Left lung (tissue), 10 donors: Measurements from ENCODE around the gene FNDC8. TPM values are rescaled to one million over a fixed set of nuclear protein-coding genes. Genes with fewer than 3 reads are reported as not detected.
A peak's percentile ranks its signal among the peaks of the same experiment; 100 is the strongest.
"Not testable (repeated sequence)": the region's sequence is repeated elsewhere in the genome, so short reads cannot be mapped to it uniquely, and the experiment has no call there.

ENCODE experiments used
- ATAC-seq: fragments of 200-7000 bp; cut with Tn5 transposase; one replicate; pipeline ENCODE4 v1.9.1; 2020; ENCODE audit warnings: moderate library complexity
- DNase-seq, 4 donors: peaks; one replicate each; pipeline ENCODE4 v3.0.0-alpha.2; 2013 to 2020
- H3K27ac ChIP-seq, 2 donors: fragments of 200-600 bp; sonication (generic) in 1 of 2; one replicate each; pipeline versions ENCODE4 v1.5.0 to v1.8.0; 2020 to 2021
- H3K27me3 ChIP-seq, 2 donors: fragments of 200-600 bp; sonication (generic) in 1 of 2; one replicate each; pipeline versions ENCODE4 v1.5.0 to v1.8.0; 2020 to 2021
- H3K36me3 ChIP-seq, 2 donors: fragments of 200-600 bp; sonication (generic) in 1 of 2; one replicate each; pipeline versions ENCODE4 v1.5.0 to v1.8.0; 2020 to 2021
- H3K4me1 ChIP-seq, 2 donors: fragments of 200-600 bp; one replicate each; pipeline ENCODE4 v1.8.0; 2021
- H3K4me3 ChIP-seq, 2 donors: fragments of 200-600 bp; sonication (generic) in 1 of 2; one replicate each; pipeline versions ENCODE4 v1.5.0 to v1.8.0; 2020 to 2021; ENCODE audit warnings: mild to moderate bottlenecking in 1 of 2
- H3K9me3 ChIP-seq, 2 donors: fragments of 200-600 bp; sonication (generic) in 1 of 2; one replicate each; pipeline versions ENCODE4 v1.5.0 to v1.8.0; 2020 to 2021
- CTCF ChIP-seq, 2 donors: fragments of 200-600 bp; sonication (generic) in 1 of 2; IDR thresholded peaks; one replicate each; pipeline versions ENCODE4 v1.5.0 to v1.8.0; 2021; ENCODE audit warnings: antibody characterized with exemption in 2 of 2
- intact Hi-C, 2 donors: fragments of 100-400 bp; cut with DNase I; formaldehyde crosslinking; loops; one replicate each; pipeline versions ENCODE4 v1.11.2 to v1.14.2; 2022
- polyA plus RNA-seq, 6 donors: library from polyadenylated mRNA; unstranded; fragments of 120-200 nt; gene quantifications; one replicate each; pipeline ENCODE4 v1.2.1, GENCODE V29; 2013; ENCODE audit not compliant: insufficient read length in 6 of 6
- total RNA-seq, 2 donors: library from RNA; stranded (reverse); fragmentation: NEBNext Ultra II Directional; extraction: Animal tissue kit (Norgen Biotek cat#: 25700); gene quantifications; one replicate each; pipeline ENCODE4 v1.2.1, GENCODE V29; 2021
- donor health status: DM: no; HTN: yes; CAD: no.
- donor health status: DM: no; HTN: no; CAD: no.

The FNDC8 gene
- total and polyA plus RNA-seq, 8 donors = 0.20 to 0.34 (median 0.25) TPM; not detected in 3

- ATAC-seq (peak; percentile 58), DNase-seq (peak; percentile 39 to 90 (median 62))
- Histone ChIP-seq H3K9me3 (no peaks in the 10 kb centered on the region), H3K27me3 (no peaks in the 10 kb centered on the region), H3K4me1 (peaks cover 0 to 45% of the 10 kb centered on the region in 2 donors), H3K27ac (peak overlapping the region; percentile 90 to 94), H3K4me3 (peak overlapping the region; percentile 91 to 95), H3K36me3 (no peaks in the 10 kb centered on the region)
- no peak for TF ChIP-seq CTCF (IDR thresholded peaks at IDR 0.05)
- intact Hi-C loops = loop anchor here in 1 of 2 donors (10.0 kb wide), 1 partner anchor 84 kb away; no protein-coding TSS in a partner anchor
Measured at GRCh38 chr17:35088356-35088880, 33.0 kb upstream of the FNDC8 start.

GRCh38 chr17:35088881-35089585 is 32.4 kb upstream of the FNDC8 start:
- Histone ChIP-seq H3K27me3 (no peaks in the 10 kb centered on the region), H3K27ac (peak overlapping the region; percentile 90 to 94), H3K36me3 (no peaks in the 10 kb centered on the region), H3K4me1 (peaks cover 0 to 45% of the 10 kb centered on the region in 2 donors), H3K9me3 (no peaks in the 10 kb centered on the region), H3K4me3 (peak overlapping the region; percentile 91 to 95)
- peak; percentile 68 to 98 (median 88) for DNase-seq
- TF ChIP-seq CTCF (IDR thresholded peaks at IDR 0.05) = peak; percentile 89 to 90
- ATAC-seq = peak; percentile 96
- intact Hi-C loops = loop anchor here in 1 of 2 donors (10.0 kb wide), 1 partner anchor 84 kb away; no protein-coding TSS in a partner anchor

GRCh38 chr17:35089586-35090296 is 31.7 kb upstream of the FNDC8 start:
- Histone ChIP-seq H3K9me3 (no peaks in the 10 kb centered on the region), H3K27me3 (no peaks in the 10 kb centered on the region), H3K4me1 (peaks cover 0 to 43% of the 10 kb centered on the region in 2 donors), H3K4me3 (peak overlapping the region; percentile 91 to 95), H3K36me3 (no peaks in the 10 kb centered on the region), H3K27ac (peak overlapping the region; percentile 81 to 94)
- DNase-seq (peak in 1 of 4 donors; percentile 81), ATAC-seq (peak; percentile 27)
- peak in 1 of 2 donors; percentile 60 for TF ChIP-seq CTCF (IDR thresholded peaks at IDR 0.05)
- intact Hi-C loops = loop anchor here in 1 of 2 donors (10.0 kb wide), 1 partner anchor 85 kb away; no protein-coding TSS in a partner anchor

- H3K27me3 ChIP-seq, intact Hi-C loops, H3K4me3 ChIP-seq, H3K36me3 ChIP-seq, ATAC-seq, H3K27ac ChIP-seq, DNase-seq, H3K9me3 ChIP-seq: not testable (repeated sequence)
- peaks cover 0 to 33% of the 10 kb centered on the region in 2 donors for H3K4me1 ChIP-seq
Measured at GRCh38 chr17:35090707-35091106, 30.7 kb upstream of the FNDC8 start.

GRCh38 chr17:35094902-35095301 is 26.5 kb upstream of the FNDC8 start:
- H3K27ac ChIP-seq = no peak overlapping the region
- H3K4me3 ChIP-seq = no peak overlapping the region
- peaks cover 0 to 11% of the 10 kb centered on the region in 2 donors for H3K36me3 ChIP-seq
- peaks cover 0 to 11% of the 10 kb centered on the region in 2 donors for H3K4me1 ChIP-seq
- ATAC-seq (peak; percentile 57), DNase-seq (no peak)
- no peak for TF ChIP-seq CTCF (IDR thresholded peaks at IDR 0.05)
- intact Hi-C loops = no loop called here
- no peaks in the 10 kb centered on the region for H3K9me3 ChIP-seq
- H3K27me3 ChIP-seq = no peaks in the 10 kb centered on the region
